ENCODE results near the gene HCK.

The HCK gene
- total RNA-seq = 0 reads per million in 2 donors

DNA sequence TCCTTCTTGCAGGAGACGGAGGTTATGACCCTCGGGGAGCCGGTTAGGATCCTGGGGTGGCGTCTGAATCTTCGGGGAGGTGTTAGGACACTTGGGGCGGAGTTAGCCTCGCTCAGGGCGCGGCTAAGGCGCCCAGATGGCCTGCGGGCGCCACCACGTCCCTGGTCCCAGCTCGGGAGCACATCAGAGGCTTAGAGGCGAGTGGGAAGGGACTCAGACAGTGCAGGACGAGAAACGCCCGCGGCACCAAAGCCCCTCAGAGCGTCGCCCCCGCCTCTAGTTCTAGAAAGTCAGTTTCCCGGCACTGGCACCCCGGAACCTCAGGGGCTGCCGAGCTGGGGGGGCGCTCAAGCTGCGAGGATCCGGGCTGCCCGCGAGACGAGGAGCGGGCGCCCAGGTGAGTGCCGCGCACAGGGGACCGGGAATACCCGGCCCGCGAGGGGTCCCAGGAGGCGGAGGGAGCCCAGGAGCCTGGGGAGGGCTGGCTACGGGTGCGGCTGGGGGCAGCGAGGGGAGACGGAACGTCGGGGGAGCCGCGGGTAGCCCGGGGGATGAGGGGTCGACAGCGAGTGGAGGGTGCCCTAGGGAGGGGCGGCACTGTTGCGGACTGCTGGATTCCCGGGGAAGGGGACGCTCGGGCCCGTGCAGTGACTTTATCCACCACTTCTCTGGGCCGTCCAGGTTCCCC lies at the start of gene HCK:
TSS of gene HCK (plus strand) at position 153 of the 688 bp plus-strand sequence.
- no peak for DNase-seq

- no peak for DNase-seq
These were observed 48.7 kb upstream of the HCK start for GRCh38 chr20:32003325-32003724.

GRCh38 chr20:32004963-32005362 lies 47.1 kb upstream of the HCK start:
- DNase-seq = no peak

- no peak for DNase-seq
These were observed 46.0 kb upstream of the HCK start for GRCh38 chr20:32006053-32006452.

- no peak for DNase-seq
These were observed 44.9 kb upstream of the HCK start for GRCh38 chr20:32006841-32007786.

DNA sequence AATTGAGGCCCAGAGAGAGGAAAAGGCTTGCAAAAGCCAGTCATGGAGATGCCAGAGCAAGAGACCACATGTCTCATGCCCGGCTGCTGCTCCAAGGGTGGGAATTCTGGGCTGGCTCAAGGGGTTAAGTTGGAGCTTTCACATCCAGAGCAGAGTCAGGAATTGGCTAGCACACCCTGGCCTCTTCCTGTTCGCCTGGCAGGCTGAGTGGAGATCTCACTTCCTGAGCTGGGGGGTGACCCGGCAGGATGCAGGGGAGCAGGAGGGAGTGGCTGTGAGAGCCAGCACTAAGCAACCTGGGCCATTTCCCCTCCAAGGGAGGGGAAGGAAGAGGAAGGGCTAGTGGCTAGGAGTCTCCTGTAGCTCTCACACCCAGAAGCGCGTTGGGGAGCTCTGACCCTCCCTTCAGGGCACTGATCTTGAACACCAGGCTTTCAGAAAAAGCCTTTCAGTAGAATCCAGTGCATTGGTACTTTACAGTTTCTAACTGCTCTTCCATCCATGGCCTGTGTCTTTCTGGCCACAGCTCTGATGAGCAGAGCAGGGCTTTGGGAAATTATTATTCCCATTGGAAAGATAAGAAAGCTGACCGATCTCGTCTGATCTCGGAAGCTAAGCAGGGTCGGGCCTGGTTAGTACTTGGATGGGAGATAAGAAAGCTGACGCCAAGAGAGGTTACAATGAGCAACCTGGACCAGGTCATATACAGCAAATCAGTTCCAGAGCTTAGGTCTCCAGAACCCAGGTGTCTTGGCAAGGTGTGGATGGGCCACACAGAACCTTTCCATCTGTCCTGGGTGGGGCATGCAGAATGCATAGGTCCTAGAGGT lies 44.0 kb upstream of the HCK start:
- no peak for DNase-seq

DNA sequence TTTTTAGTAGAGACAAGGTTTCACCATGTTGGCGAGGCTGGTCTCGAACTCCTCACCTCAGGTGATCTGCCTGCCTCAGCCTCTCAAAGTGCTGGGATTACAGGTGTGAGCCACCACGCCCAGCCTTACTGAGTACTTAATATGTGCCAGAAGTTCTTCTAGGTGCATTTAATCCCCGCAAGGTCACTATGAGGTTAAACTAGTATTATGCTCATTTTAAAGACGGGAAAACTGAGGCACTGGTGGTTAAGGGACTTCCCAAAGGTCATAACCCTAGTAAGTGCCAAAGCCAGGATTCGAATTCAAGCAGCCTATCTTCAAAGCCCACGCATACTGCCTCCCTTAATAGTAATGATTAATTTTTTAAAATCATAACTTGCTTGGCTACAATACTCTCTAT lies 42.5 kb upstream of the HCK start:
- DNase-seq = no peak

GRCh38 chr20:32010101-32010500 lies 41.9 kb upstream of the HCK start, which contains the start of gene CCM2L:
CCM2L (plus strand) TSS chr20:32010438; CDS start chr20:32010455, 17 bp downstream.
- DNase-seq = no peak

- no peak for DNase-seq
These were observed 41.4 kb upstream of the HCK start for GRCh38 chr20:32010666-32011065.

- DNase-seq = no peak
These were observed 39.8 kb upstream of the HCK start for GRCh38 chr20:32012159-32012688.

DNA sequence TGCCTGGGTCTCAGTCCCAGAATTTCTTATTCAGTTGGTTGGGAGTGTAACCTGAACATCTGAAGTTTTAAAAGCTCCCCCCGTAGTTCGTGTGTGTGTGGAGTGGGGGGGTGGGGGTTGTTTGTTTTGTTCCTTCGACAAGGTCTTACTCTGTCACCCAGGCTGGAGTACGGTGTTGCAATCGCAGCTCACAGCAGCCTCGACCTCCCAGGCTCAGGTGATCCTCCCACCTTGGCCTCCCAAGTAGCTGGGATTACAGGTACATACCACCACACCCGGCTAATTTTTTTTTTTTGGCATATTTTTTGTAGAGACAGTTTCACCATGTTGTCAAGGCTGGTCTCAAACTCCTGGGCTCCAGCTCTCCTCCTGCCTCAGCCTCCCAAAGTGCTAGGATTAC lies 38.7 kb upstream of the HCK start:
- no peak for DNase-seq

- peak in 3 of 5 experiments; percentile 29 to 57 (median 52) for DNase-seq
These were observed 34.3 kb upstream of the HCK start for GRCh38 chr20:32017711-32018251.

DNA sequence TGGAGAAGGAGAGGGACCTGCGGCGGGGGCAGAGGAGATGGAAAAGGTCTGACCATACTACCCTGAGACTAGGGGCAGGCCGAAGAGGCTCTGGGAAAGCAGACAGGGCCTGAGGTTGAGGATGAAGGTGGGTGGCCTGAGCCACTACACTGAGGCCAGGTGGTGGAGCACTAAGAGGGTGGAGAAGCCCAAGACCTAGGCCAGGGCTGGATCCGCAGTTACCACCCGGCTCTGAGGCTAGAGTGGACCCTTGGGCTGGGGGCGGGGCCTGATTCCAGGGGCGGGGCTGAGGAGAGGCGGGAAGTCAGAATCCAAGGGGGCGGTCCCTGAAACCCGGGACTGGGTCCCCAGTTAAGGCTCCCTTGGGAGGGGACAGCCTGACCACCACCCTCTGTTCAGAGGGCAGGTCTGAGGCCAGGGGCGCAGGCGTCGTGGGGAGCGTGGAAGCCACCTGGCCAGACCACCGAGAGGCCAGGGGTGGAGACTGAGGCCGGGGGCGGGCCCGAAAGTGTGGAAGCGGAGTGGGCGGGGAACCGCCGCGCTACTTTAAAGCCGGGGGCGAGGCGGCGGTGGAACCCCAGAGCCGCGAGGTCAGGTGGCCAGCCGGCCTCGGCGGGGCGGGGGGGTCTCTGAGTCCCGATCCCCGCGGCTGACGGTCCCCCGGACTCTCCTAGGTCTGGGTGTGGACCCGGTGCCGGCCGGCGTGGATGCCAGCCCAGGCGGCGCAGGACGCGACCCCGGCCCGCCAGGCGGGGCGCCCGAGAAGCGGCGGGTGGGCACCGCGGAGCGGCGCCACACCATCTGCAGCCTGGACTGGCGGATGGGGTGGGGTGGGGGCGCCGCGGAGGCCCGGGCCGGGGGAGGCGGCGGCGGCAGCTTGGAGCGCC lies 33.5 kb upstream of the HCK start:
- peak in 2 of 5 experiments; percentile 7 to 44 for DNase-seq

GRCh38 chr20:32019156-32019510 lies 32.9 kb upstream of the HCK start:
- no peak for DNase-seq

GRCh38 chr20:32019563-32020463 lies 32.2 kb upstream of the HCK start:
- no peak for DNase-seq

DNA sequence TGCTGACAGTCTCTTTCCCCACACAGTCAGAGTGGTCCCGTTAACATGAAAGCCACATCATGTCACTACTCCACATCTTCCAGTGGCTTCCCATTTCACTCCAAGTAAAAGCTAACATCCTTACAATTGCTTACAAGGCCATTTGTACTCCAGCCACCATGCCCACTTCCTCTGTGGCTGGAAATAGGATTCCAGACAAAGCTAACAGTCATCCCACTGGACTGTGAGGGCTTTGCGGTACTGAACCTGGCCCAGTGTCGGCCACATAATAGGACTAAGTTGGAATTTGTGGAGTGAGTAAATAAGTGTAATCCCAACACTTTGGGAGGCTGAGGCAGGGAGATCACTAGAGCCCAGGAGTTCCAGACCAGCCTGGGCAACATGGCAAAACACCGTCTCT lies 31.0 kb upstream of the HCK start:
- DNase-seq = no peak

- no peak for DNase-seq
These were observed 27.3 kb upstream of the HCK start for GRCh38 chr20:32024683-32025295.

DNA sequence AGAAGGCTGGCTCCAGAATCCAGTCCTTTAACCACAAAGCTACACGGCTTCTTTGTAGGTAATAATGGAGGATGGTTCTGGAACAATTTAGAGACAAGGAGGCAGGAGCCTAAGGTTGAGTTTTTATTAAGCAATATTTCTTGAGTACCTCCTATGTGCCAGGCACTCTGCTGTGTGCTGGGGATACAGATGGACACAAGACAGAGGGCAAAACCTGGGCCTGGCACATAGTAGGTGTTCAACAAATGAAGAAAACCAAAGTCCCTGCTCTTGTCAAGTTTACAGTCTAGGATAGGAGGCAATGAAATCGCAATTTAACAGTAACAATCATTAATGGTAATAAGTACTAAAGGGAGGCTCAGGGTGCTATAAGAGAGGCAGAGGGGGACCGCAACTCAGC lies 24.4 kb upstream of the HCK start:
- DNase-seq = no peak

DNA sequence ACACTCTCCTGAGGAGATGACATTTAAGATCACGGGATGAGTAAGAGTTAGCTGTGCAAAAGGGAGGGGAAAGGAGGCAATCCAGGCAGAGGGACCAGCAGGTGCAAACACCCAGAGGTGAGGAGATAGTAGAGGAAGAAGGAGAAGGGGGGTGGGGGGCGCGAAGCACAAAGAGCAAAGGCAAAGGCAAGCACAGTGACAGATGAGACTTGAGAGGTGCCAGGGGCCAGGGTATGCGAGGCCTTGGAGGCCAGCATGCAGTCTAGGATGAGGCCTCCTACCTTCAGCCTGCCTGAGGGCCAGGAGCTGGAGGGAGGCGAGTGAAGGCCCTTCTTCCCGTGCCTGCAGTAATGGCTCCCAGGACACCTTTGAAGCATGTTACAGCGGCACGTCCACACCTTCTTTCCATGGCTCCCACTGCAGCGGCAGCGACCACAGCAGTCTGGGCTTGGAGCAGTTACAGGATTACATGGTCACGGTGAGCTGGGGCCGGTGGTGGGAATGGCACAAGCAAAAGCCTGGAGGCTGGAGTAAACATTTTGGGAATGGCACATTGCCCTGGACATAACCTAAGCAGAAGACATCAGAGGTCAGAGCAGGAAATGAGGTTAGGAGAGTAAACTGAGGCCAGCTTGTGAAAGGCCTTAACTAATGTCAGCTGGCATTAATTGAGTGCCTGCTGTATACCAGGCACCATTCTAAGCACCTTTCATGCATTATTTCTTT lies 23.2 kb upstream of the HCK start:
- no peak for DNase-seq

All from T-helper 2 cell (primary cell).